GM19397 (cell line): ENCODE measurements around the gene BEAN1.

Source experiments
- ATAC-seq: cut with Tn5 transposase; IDR thresholded peaks from one replicate; pipeline ENCODE4 v1.9.1; 2021; ENCODE audit warnings: mild to moderate bottlenecking, moderate library complexity; ENCODE audit not compliant: unreplicated experiment

The BEAN1 gene

GRCh38 chr16:66467611-66468010 lies 40.5 kb downstream of the BEAN1 start:
- no peak for ATAC-seq

- ATAC-seq, result no peak
These were observed 41.3 kb downstream of the BEAN1 start for GRCh38 chr16:66468321-66468965.

- ATAC-seq, result no peak
These were observed 42.3 kb downstream of the BEAN1 start for GRCh38 chr16:66469291-66469946.

GRCh38 chr16:66469947-66470546 lies 43.0 kb downstream of the BEAN1 start:
- ATAC-seq, result no peak

GRCh38 chr16:66470556-66470955 lies 43.5 kb downstream of the BEAN1 start:
- ATAC-seq, result no peak

- ATAC-seq, result no peak
These were observed 44.2 kb downstream of the BEAN1 start for GRCh38 chr16:66471264-66471663.

GRCh38 chr16:66471716-66472393 lies 44.8 kb downstream of the BEAN1 start:
- ATAC-seq, result no peak

- ATAC-seq, result no peak
These were observed 46.0 kb downstream of the BEAN1 start for GRCh38 chr16:66473051-66473571.

- ATAC-seq, result no peak
These were observed 46.8 kb downstream of the BEAN1 start for GRCh38 chr16:66473654-66474519.

- peak; percentile 72 for ATAC-seq
These were observed 47.7 kb downstream of the BEAN1 start for GRCh38 chr16:66474750-66475199.

GRCh38 chr16:66475232-66475631 lies 48.1 kb downstream of the BEAN1 start:
- ATAC-seq, result no peak

GRCh38 chr16:66476328-66477027 lies 49.4 kb downstream of the BEAN1 start:
- ATAC-seq, result no peak

- no peak for ATAC-seq
These were observed 50.0 kb downstream of the BEAN1 start for GRCh38 chr16:66477028-66477515.

GRCh38 chr16:66478733-66479511 lies 51.8 kb downstream of the BEAN1 start:
- no peak for ATAC-seq

- ATAC-seq, result no peak
These were observed 52.7 kb downstream of the BEAN1 start for GRCh38 chr16:66479661-66480264.

GRCh38 chr16:66480265-66481080 lies 53.4 kb downstream of the BEAN1 start:
- no peak for ATAC-seq

GRCh38 chr16:66481081-66481942 lies 54.2 kb downstream of the BEAN1 start:
- ATAC-seq, result no peak
